HG03469 (cell line): ENCODE measurements around the gene ADCYAP1.
"Not testable (repeated sequence)": the region's sequence is repeated elsewhere in the genome, so short reads cannot be mapped to it uniquely, and the experiment has no call there.

Experiments
- ATAC-seq: cut with Tn5 transposase; IDR thresholded peaks from one replicate; pipeline ENCODE4 v1.9.1; 2021; ENCODE audit warnings: mild to moderate bottlenecking, moderate library complexity, moderate number of reproducible peaks; ENCODE audit not compliant: unreplicated experiment

Gene ADCYAP1

GRCh38 chr18:904218-905090, at the start of gene ADCYAP1:
Gene ADCYAP1, plus strand, starts transcription at chr18:904871. Its CDS starts 516 bp downstream, at chr18:905387.
- ATAC-seq: no peak

DNA sequence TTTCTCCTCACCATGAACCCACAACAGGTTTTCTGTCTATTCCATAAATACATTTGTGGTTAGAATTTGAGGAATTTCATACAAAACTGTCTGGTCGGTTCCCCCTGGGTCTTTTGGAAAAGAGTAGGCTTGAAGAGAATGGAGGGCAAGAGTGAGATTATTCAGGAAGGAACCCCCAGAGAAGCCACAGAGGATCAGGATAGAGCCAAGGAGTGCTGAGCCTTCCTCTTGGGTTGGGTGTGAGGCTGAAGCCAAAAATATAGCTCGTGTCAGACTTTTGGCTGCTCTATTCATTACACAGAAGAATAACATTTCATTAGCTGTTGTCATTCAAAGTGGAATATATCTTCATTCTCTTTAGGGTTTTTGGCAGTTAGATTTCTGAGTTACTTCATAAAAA, 46.7 kb upstream of the ADCYAP1 start:
- no peak for ATAC-seq

GRCh38 chr18:864872-865273, 39.8 kb upstream of the ADCYAP1 start:
- ATAC-seq: peak; percentile 69

DNA sequence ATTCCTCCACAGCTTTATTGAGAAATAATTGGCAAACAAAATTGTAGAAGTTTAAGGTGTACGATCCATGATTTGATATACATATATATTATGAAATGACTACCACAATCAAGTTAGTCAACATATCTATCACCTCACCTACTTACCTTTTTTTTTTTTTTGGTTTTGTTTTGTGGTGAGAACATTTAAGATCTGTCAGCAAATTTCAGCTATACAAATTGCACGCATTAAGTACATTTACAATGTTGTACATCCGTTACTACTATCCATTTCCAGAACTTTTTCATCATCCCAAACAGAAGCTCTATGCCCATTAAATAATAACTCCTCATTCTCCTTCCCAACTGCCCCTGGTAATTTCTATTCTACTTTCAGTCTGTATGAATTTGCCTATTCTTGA, 37.4 kb upstream of the ADCYAP1 start:
- no peak for ATAC-seq

DNA sequence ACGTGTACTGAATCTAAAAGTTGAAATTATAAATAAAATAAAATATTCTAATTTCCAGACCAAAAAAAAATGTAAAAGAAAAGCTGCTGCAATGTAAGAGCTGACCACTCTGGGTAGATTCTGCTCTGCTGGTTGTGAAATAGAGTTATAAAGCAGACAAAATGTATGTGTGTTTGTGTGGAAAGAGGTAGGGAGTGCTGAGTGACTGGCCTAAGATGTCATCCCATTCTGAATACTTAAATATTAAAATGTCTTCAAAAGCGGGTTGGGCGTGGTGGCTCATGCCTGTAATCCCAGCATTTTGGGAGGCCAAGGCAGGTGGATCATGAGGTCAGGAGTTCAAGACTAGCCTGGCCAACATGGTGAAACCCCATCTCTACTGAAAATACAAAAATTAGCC, 31.2 kb upstream of the ADCYAP1 start:
- ATAC-seq: not testable (repeated sequence)

DNA sequence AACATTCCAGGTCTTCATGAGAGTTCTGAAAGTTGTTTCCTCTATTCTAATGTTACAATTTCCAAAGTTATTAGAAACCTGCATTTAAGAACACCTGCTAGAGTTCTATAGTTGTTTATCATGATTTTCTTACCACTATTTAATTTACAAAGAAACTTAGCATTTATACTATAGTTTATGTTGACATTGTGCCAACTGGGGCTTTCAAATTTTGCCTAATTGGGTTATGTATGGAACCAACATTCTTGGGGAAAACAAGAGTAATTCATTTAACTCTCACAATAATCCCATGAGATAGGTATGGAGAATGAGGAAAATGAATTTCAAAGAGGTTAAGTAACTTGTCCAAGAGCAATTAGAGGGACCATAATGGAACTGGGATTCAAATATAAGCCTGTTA, 28.8 kb upstream of the ADCYAP1 start:
- ATAC-seq: no peak

GRCh38 chr18:877238-877637, 27.4 kb upstream of the ADCYAP1 start:
- no peak for ATAC-seq

- no peak for ATAC-seq
Observed at GRCh38 chr18:886076-886475, 18.6 kb upstream of the ADCYAP1 start.

GRCh38 chr18:887716-888115, 17.0 kb upstream of the ADCYAP1 start:
- no peak for ATAC-seq

DNA sequence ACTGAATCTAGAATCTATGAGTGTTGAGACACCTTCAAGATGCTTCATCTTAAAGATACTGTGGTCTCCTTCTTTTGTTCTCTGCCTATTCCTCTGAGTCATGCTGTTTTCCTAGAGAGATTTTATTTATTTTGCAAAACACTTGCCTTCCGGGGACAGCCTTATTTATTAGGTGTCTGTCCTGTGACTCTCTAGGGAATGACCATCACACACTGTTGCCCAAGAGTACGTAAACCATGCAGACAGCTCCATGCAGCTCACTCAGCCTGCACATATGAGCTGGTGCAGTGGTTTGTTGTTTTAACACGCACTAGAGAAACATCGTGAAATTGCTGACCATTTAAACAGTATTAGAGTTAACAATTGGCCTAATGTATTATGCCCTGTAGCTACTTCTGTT, 12.4 kb upstream of the ADCYAP1 start:
- ATAC-seq: no peak

DNA sequence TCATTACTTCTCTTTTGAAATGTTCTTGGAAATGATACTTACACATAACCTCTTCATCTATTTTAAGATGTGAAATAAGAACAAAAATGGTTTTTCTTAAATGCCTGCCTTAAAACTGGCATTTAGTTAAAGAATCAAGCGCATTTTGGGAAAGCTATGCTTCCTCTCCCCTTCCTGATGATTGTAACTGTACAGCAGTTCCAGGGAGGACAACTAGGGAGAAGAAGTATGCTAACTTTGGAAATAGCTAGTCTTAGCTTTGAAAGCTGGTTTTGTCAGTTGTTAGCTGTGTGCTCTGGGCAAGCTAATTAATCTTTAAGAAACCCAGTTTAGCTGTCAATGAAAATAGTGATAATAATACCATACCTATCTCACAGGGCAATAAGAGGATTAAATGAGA, 8.4 kb upstream of the ADCYAP1 start:
- ATAC-seq: no peak

- ATAC-seq: no peak
Observed at GRCh38 chr18:901761-902160, 2.9 kb upstream of the ADCYAP1 start.

DNA sequence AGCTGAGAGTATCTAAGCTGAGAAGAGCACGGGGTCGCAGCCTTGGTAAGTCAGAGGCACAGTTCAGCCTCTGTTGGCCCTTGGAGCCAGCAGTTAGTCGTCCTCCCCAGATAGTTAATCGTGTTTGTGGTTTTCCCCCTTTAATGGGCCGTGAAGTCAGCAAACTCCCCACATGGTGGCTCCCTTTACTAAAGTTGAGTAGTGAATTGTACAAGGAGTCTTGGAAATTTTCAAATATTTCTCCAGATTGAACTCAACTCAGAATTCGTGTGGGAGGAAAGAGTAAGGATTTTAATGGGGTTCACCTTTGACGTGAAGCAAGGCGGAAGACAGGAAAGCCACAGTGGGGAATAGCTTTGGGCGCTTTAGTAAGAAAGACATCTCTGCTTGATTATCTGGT, 2.4 kb upstream of the ADCYAP1 start:
- ATAC-seq: no peak

DNA sequence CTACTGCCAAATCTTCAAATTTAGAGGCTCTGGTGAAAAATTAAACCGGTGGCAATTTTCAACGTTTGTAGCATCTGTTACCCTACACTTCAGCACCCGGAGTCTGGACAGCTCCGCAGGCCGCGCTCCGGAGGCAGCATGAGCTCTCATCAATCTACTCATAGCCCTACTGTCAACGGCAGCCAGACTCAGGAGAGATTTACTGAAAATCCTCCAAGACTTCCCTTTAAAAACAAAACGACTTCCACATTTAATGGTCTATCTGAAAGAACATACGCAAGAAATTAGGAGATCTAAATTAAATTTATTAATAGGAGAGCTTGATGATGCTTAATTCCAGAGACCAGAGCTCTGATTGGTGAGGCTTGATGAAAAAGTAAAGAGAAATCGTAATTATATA, 970 bp upstream of the ADCYAP1 start:
- ATAC-seq: no peak

DNA sequence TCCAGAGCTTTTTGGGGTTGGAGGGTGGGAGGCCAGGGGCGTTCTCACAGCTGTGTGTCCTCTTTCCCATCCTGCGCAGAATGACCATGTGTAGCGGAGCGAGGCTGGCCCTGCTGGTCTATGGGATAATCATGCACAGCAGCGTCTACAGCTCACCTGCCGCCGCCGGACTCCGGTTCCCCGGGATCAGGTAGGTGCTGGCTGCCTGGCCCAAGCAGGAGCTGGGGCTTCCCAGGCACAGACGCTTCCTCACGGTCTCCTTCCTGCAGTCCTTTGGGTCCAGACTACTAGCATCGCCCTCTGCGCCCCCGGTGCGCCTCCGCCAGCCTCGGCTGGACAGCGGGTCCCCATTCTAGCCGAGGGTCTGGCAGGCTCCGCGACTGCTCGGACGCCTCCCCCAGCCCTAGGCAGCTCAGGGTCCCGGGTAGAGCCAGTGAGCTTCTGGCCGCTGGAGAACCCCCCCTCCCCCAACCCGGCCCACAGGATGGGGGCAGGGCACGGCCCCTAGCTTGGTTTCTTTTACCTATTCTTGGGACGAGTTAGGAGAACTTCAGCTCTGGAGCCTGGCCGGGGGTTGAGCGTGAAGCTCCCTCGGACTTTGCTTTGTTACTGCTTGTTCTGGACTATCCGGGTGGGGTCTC, 756 bp downstream of the ADCYAP1 start:
- ATAC-seq: no peak

GRCh38 chr18:905948-906415, 1.3 kb downstream of the ADCYAP1 start:
- ATAC-seq: no peak

DNA sequence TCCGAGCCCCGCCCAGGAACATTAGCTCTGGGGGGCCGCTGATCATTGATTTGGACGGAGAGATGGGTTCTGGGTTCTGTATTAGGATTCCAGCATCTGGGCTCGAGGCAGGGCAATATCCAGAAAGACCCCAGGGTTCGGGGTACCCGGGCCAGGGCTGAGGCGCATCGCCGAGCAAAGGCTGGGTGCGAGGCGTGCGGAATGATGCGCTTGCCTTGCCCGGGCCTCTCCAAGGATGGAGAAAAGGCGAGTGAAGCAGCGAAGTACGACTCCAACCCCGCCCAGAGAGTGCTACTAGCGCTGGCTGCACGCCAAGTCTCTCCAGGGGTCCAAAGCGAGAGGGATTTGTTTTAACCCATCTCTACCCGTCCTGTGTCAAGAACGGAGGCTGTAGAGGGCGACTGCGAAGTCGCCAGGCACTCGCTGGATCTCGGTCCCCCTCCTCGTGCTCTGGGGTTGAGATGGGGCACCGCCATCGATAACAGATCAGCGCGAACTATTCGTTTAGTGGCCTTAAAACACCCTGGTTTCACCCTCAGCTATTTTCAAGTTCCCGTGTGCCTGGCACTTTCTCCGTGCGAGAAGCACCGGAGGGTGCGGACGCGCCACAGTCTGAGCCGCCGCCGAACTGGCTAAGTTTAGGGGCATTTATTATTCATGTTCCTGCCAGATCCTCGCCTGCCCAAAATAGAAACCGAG, 1.9 kb downstream of the ADCYAP1 start:
- no peak for ATAC-seq

DNA sequence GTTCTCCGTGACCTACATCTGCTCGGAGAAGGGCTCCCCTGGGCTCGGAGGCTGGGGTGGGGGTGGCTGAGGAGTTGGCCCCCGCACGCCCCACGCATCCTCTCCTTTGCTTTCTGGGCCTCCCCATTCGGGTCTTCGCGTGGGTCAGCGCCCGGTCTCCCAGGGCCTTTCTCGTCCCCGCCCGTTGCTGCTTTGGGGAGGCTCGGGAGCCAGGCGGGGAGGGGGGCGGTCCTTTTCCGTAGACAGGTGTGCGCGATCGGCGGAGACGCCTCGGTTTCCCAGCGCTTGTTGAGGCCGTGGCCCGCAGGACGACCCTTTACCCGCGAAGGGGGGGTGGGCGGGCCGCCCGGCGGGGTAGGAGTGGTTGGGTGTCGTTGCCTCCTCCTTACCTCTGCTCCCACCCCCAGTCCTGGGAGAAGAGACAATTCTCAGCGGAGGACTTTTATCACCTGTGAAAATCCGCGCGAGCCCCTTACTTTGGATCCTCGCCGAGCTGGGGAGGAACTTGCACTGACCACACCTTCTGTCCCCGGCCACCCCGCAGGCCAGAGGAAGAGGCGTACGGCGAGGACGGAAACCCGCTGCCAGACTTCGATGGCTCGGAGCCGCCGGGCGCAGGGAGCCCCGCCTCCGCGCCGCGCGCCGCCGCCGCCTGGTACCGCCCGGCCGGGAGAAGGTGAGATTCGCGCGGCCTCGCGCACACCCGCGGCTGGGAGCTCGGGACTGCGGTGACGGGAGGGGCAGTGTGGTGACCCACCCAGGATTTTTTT, 2.6 kb downstream of the ADCYAP1 start:
- ATAC-seq: no peak

GRCh38 chr18:907885-908757, 3.5 kb downstream of the ADCYAP1 start:
- no peak for ATAC-seq
